Mesendoderm (in vitro differentiated cells): ENCODE measurements around the gene MAD2L2.

Source experiments
- DNase-seq: peaks from one replicate; pipeline ENCODE4 v3.0.0; 2013
- H2AK5ac ChIP-seq: 2 replicates; pipeline ENCODE4 v1.6.1; 2013; ENCODE audit warnings: low read length, inconsistent platforms
- H2BK120ac ChIP-seq: 2 replicates; pipeline ENCODE4 v1.6.1; 2013; ENCODE audit warnings: low read depth, mild to moderate bottlenecking, low read length, moderate library complexity, mixed read lengths
- H2BK15ac ChIP-seq: replicated peaks from 2 replicates; pipeline ENCODE4 v1.6.1; 2013; ENCODE audit warnings: low read depth, mild to moderate bottlenecking, moderate library complexity
- H2BK5ac ChIP-seq: 2 replicates; pipeline ENCODE4 v1.6.1; 2013; ENCODE audit warnings: low read length, inconsistent platforms
- H3K18ac ChIP-seq: 2 replicates; pipeline ENCODE4 v1.6.1; 2013; ENCODE audit warnings: mild to moderate bottlenecking, low read length, mixed read lengths
- H3K23ac ChIP-seq: one replicate; pipeline ENCODE4 v1.6.1; 2013; ENCODE audit warnings: low read length
- H3K27ac ChIP-seq: 2 replicates; pipeline ENCODE4 v1.5.1; 2013; ENCODE audit warnings: low read depth, mild to moderate bottlenecking, inconsistent platforms, low read length, moderate library complexity
- H3K27me3 ChIP-seq: 2 replicates; pipeline ENCODE4 v1.6.1; 2013; ENCODE audit warnings: low read length, control low read depth, mild to moderate bottlenecking, inconsistent platforms; ENCODE audit not compliant: insufficient read depth, poor library complexity
- H3K36me3 ChIP-seq: 2 replicates; pipeline ENCODE4 v1.6.1; 2013; ENCODE audit warnings: low read length, inconsistent platforms; ENCODE audit not compliant: control insufficient read depth, insufficient read depth
- H3K4ac ChIP-seq: one replicate; pipeline ENCODE4 v1.6.1; 2013; ENCODE audit warnings: low read depth, mild to moderate bottlenecking, low read length, moderate library complexity
- H3K4me1 ChIP-seq: 2 replicates; pipeline ENCODE4 v1.6.1; 2013; ENCODE audit warnings: low read depth, low read length, inconsistent platforms; ENCODE audit not compliant: control insufficient read depth
- H3K4me2 ChIP-seq: 2 replicates; pipeline ENCODE4 v1.6.1; 2013; ENCODE audit warnings: low read length
- H3K4me3 ChIP-seq: 2 replicates; pipeline ENCODE4 v1.5.1; 2013; ENCODE audit warnings: mild to moderate bottlenecking, low read length
- H3K56ac ChIP-seq: one replicate; pipeline ENCODE4 v1.6.1; 2013; ENCODE audit warnings: low read length
- H3K79me1 ChIP-seq: 2 replicates; pipeline ENCODE4 v1.6.1; 2013; ENCODE audit warnings: low read length, inconsistent platforms
- H3K79me2 ChIP-seq: 2 replicates; pipeline ENCODE4 v1.6.1; 2013; ENCODE audit warnings: mild to moderate bottlenecking, low read length; ENCODE audit not compliant: control insufficient read depth, insufficient read depth
- H3K9ac ChIP-seq: 2 replicates; pipeline ENCODE4 v1.6.1; 2013; ENCODE audit warnings: low read length, inconsistent platforms
- H4K5ac ChIP-seq: one replicate; pipeline ENCODE4 v1.6.1; 2013; ENCODE audit warnings: low read length
- H4K8ac ChIP-seq: one replicate; pipeline ENCODE4 v1.6.1; 2013; ENCODE audit warnings: low read depth, mild to moderate bottlenecking, control low read depth, low read length, moderate library complexity
- WGBS: extraction: QIAGEN DNeasy Blood & Tissue Kit; methylation state at CpG from one replicate; pipeline ENCODE4 v1.1.7; 2013; ENCODE audit warnings: low lambda C conversion rate, missing lambda C conversion rate; ENCODE audit not compliant: insufficient coverage; ENCODE audit errors: extremely low coverage; 5-methylcytosine and 5-hydroxymethylcytosine counted together

Gene MAD2L2

DNA sequence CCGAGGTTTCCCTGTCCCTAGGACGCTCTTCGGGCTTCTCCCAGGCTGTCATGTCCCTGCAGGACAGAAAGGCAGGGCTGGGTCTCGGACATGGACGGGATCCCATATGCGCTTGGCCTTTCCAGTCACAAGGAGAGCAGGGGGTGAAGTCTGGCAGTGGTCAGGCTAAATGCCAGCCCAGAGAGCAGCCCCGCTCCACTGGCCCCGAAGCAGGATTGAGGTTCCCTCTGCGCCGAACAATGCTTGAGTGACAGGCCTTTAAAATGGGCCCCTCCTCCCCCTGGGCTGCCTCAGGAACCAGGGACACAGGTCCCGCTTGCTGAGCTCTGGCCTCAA lies 23.2 kb upstream of the MAD2L2 start:
- no peak overlapping the region for H2BK5ac ChIP-seq
- H3K18ac ChIP-seq: no peak overlapping the region
- peak overlapping the region; percentile 15 for H3K9ac ChIP-seq
- H2AK5ac ChIP-seq: no peak overlapping the region
- no peaks in the 10 kb centered on the region for H3K27me3 ChIP-seq
- H3K23ac ChIP-seq: no peak overlapping the region
- H4K8ac ChIP-seq: no peak overlapping the region
- no peak overlapping the region for H2BK15ac ChIP-seq
- no CpG with 5 or more reads among the region's 11 CpGs for WGBS
- H3K79me1 ChIP-seq: peaks cover 5% of the 10 kb centered on the region
- no peaks in the 10 kb centered on the region for H3K36me3 ChIP-seq
- H3K4ac ChIP-seq: no peak overlapping the region
- peak overlapping the region; percentile 37 for H3K56ac ChIP-seq
- peaks cover 11% of the 10 kb centered on the region for H3K4me1 ChIP-seq
- no peak overlapping the region for H3K27ac ChIP-seq
- H3K79me2 ChIP-seq: no peaks in the 10 kb centered on the region
- DNase-seq: no peak
- no peak overlapping the region for H4K5ac ChIP-seq
- H3K4me3 ChIP-seq: no peak overlapping the region
- H3K4me2 ChIP-seq: no peak overlapping the region
- H2BK120ac ChIP-seq: no peak overlapping the region

DNA sequence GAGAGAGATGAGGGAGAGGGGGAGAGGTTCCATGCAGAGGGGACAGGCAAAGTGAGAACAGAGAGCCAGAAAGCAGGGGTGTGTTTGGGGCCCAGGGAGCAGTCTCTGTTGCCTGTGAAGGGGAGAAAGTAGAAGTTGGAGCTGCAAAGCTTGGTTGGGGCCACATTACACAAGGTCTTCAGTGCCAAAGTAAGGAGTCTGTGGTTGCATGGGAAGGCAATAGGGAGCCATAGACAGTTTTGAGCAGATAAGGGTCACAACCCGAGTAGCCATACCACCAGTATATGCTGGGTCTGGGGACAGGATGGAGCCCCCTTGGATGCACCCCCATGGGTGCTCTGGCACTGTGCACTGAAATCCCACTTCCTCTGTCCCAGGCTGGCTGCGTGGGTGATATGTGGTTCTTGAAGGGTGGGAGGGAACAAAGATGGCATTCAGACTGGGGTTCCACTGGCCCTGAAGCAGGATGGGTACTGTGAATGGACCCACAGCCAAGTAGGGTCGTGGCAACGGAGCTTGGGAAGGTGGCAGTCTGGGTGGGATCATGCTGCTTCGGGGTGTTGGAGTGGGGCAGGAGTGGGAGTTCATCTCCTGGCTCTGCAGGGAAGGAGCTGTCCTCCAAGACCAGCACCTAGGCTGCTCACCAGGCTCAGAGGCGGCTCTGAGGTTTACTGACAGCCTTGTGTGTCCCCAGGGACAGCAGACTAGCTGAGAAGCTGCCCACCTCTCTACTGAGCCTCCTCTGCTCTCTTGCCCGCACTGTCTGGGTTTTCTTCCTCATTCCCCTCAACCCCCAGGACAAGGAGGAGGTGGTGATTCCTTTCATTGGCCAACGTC lies 22.6 kb upstream of the MAD2L2 start:
- Histone ChIP-seq H2BK5ac (no peak overlapping the region), H3K79me1 (peaks cover 5% of the 10 kb centered on the region), H2AK5ac (no peak overlapping the region), H4K5ac (no peak overlapping the region), H3K27ac (no peak overlapping the region), H4K8ac (no peak overlapping the region), H3K79me2 (no peaks in the 10 kb centered on the region), H3K4ac (no peak overlapping the region), H3K4me1 (peaks cover 11% of the 10 kb centered on the region), H2BK15ac (no peak overlapping the region), H2BK120ac (no peak overlapping the region), H3K27me3 (no peaks in the 10 kb centered on the region), H3K36me3 (no peaks in the 10 kb centered on the region), H3K18ac (no peak overlapping the region), H3K56ac (peak overlapping the region; percentile 37), H3K4me2 (no peak overlapping the region), H3K4me3 (no peak overlapping the region), H3K23ac (no peak overlapping the region), H3K9ac (no peak overlapping the region)
- WGBS: no CpG with 5 or more reads among the region's 8 CpGs
- DNase-seq: no peak

DNA sequence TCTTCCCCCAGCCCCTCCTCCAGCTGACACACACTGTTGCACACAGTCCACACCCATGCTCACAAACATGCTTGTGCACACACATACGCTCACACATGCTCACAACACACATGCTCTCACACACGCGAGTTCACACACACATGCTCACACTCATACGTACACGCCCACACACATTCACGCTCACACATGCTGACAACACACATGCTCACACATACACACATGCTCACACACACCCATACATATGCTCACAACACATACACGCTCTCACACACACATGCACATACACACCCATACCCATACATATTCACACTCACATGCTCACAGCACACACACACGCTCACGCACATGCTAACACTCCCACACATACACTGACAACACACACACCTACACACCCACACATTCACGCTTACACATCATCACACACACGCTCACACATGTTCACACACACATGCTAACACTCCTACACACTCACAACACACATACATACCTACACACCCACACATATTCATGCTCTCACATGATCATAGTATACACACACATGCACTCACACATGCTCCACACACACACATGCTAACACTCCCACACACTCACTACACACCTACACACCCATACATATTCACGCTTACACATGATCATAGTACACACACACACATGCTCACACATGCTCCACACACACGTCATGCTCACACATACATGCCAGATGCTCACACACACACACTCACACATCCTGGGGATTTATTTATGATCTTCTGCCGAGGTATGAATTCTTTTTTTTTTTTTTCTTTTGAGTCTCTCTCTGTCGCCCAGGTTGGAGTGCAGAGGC lies 21.2 kb upstream of the MAD2L2 start:
- WGBS: 100% methylated on average over 7 of the region's 15 CpGs
- no peak overlapping the region for H3K4me3 ChIP-seq
- H3K79me1 ChIP-seq: peaks cover 5% of the 10 kb centered on the region
- DNase-seq: no peak
- H2BK120ac ChIP-seq: no peak overlapping the region
- no peak overlapping the region for H3K18ac ChIP-seq
- no peak overlapping the region for H3K56ac ChIP-seq
- H3K4me1 ChIP-seq: peaks cover 6% of the 10 kb centered on the region
- peak overlapping the region; percentile 20 for H3K23ac ChIP-seq
- H3K36me3 ChIP-seq: no peaks in the 10 kb centered on the region
- H4K5ac ChIP-seq: no peak overlapping the region
- no peak overlapping the region for H3K4me2 ChIP-seq
- H3K9ac ChIP-seq: no peak overlapping the region
- no peak overlapping the region for H4K8ac ChIP-seq
- H3K4ac ChIP-seq: no peak overlapping the region
- H2BK15ac ChIP-seq: no peak overlapping the region
- no peak overlapping the region for H2AK5ac ChIP-seq
- H3K79me2 ChIP-seq: no peaks in the 10 kb centered on the region
- H3K27me3 ChIP-seq: no peaks in the 10 kb centered on the region
- no peak overlapping the region for H3K27ac ChIP-seq
- H2BK5ac ChIP-seq: no peak overlapping the region

DNA sequence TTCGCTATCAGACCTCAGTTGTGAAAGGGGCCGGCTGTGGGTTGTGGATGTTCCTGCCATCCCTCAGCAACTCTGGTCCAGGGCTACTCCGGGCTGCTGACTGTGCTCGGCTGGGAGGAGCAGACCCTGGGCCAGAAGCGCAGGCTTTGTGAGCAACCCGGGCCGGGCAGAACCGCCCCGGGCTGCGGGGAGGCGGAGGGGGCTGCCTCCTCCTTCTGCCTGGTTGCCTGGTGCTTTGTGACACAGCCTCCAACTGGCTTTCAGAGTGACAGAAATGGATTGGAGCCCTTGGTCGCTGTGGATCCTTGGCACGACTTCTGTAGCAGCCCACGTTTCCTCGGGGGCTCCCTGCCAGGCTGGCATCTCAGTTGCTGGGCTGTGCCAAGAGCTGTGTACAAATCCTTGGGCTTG lies 20.6 kb upstream of the MAD2L2 start:
- H3K4me3 ChIP-seq: no peak overlapping the region
- no peak for DNase-seq
- H3K79me2 ChIP-seq: no peaks in the 10 kb centered on the region
- peaks cover 6% of the 10 kb centered on the region for H3K4me1 ChIP-seq
- H3K18ac ChIP-seq: no peak overlapping the region
- no peak overlapping the region for H2BK5ac ChIP-seq
- no peak overlapping the region for H3K56ac ChIP-seq
- H3K9ac ChIP-seq: no peak overlapping the region
- H3K23ac ChIP-seq: no peak overlapping the region
- H3K79me1 ChIP-seq: peaks cover 5% of the 10 kb centered on the region
- WGBS: no CpG with 5 or more reads among the region's 15 CpGs
- H3K4ac ChIP-seq: no peak overlapping the region
- no peak overlapping the region for H4K5ac ChIP-seq
- no peak overlapping the region for H2AK5ac ChIP-seq
- no peak overlapping the region for H4K8ac ChIP-seq
- H3K27me3 ChIP-seq: no peaks in the 10 kb centered on the region
- H3K4me2 ChIP-seq: no peak overlapping the region
- H3K27ac ChIP-seq: no peak overlapping the region
- no peak overlapping the region for H2BK15ac ChIP-seq
- no peaks in the 10 kb centered on the region for H3K36me3 ChIP-seq
- no peak overlapping the region for H2BK120ac ChIP-seq

DNA sequence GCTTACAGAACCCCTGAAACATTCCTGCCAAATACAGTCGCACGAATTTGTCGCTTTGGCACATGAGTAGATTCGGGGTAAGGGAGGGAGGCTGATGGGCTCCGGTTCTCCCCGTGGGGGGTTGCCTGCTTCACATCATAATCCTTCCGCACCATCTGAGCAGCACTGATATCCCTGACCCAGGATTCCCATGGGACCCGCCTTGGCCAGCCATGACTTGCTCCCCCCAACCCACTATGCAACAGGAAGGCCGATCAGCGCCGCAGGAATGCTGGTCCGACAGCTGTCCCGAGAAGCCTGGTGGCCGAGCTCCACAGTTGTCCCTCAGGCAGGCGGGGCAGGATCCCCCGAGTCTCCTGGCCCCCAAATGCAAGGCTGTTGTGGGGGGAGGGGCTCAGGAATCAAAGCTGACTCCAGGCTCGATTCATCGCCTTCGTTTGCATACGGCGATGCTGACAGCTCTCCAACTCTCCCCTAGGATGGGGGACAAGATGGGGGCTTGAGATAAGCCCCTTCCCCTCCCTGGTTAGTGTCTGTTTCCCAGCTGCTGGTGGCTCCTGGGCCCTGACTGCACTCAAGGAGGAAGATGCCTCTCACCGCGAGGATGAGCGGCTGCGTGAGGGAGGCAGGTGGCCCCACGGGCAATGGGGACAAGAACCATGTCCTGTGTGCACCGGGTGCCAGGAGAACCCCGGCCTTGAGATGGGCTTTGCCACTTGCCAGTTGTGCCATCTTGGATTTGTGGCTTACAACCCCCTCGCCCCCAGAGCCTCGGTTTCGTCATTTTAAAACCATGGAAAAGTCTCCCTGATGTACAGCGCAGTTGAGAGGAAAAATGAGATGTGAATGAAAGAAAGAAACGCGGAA lies 19.9 kb upstream of the MAD2L2 start:
- peak overlapping the region; percentile 30 for H3K56ac ChIP-seq

More for the DNA sequence above, 19.9 kb upstream of the MAD2L2 start:
- no peak overlapping the region for H3K18ac ChIP-seq
- no peak overlapping the region for H3K4me3 ChIP-seq
- H3K4ac ChIP-seq: no peak overlapping the region
- H4K5ac ChIP-seq: no peak overlapping the region
- peaks cover 5% of the 10 kb centered on the region for H3K79me1 ChIP-seq
- H3K4me2 ChIP-seq: no peak overlapping the region
- no peak overlapping the region for H3K23ac ChIP-seq
- DNase-seq: no peak
- H3K4me1 ChIP-seq: peaks cover 6% of the 10 kb centered on the region
- H3K27me3 ChIP-seq: no peaks in the 10 kb centered on the region
- no peak overlapping the region for H2AK5ac ChIP-seq
- no peak overlapping the region for H2BK15ac ChIP-seq
- H2BK120ac ChIP-seq: no peak overlapping the region
- no peak overlapping the region for H2BK5ac ChIP-seq
- no peaks in the 10 kb centered on the region for H3K36me3 ChIP-seq
- no peak overlapping the region for H4K8ac ChIP-seq
- H3K9ac ChIP-seq: peak overlapping the region; percentile 10
- H3K27ac ChIP-seq: no peak overlapping the region
- H3K79me2 ChIP-seq: no peaks in the 10 kb centered on the region
- no CpG with 5 or more reads among the region's 34 CpGs for WGBS
